IPS-20b (cell line): Measurements from ENCODE around the gene POLD4.
A peak's percentile ranks its signal among the peaks of the same experiment; 100 is the strongest.

Source experiments
- H3K27ac ChIP-seq: one replicate; pipeline ENCODE4 v1.5.1; 2013; ENCODE audit warnings: low read length
- H3K27me3 ChIP-seq: 2 replicates; pipeline ENCODE4 v1.6.1; 2013; ENCODE audit warnings: mild to moderate bottlenecking, low read length, inconsistent platforms; ENCODE audit not compliant: insufficient read depth
- H3K36me3 ChIP-seq: 2 replicates; pipeline ENCODE4 v1.6.1; 2013; ENCODE audit warnings: low read depth, mild to moderate bottlenecking, inconsistent platforms, low read length, moderate library complexity; ENCODE audit not compliant: insufficient read depth
- H3K4me1 ChIP-seq: 2 replicates; pipeline ENCODE4 v1.6.1; 2013; ENCODE audit warnings: mild to moderate bottlenecking, control low read depth, inconsistent platforms, low read length, moderate library complexity; ENCODE audit not compliant: insufficient read depth
- H3K4me3 ChIP-seq: 2 replicates; pipeline ENCODE4 v1.5.1; 2013; ENCODE audit warnings: mild to moderate bottlenecking, low read length, inconsistent platforms
- H3K9ac ChIP-seq: 2 replicates; pipeline ENCODE4 v1.6.1; 2013; ENCODE audit warnings: low read depth, mild to moderate bottlenecking, inconsistent platforms, low read length, moderate library complexity
- H3K9me3 ChIP-seq: 2 replicates; pipeline ENCODE4 v1.6.1; 2013; ENCODE audit warnings: mild to moderate bottlenecking, low read depth, low read length, inconsistent platforms; ENCODE audit not compliant: insufficient read depth

The POLD4 gene

DNA sequence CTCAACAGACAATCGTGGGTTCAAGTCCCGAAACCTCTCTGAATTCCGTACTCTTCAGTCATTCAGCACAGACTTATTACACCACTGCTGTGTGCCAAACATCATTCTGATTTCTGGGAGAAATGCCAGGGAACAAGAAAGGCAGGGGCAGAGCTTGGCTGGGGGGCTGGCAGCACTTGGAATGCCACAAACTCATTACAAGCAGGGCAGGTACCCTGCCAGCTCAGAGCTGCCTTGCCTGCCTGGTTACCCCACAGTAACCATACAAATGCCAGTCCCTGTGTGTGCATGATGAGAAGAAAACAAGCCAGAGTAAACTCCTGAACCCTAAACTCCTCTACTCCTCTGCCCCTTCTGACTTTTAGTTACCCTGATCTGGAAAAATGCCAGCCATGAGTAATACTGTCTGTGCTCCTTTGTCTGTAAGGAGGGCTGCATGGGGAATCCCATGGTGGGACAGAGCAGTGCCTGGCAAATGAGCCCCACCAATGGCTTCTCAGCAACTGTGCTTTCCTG, 31.6 kb upstream of the POLD4 start:
- Histone ChIP-seq H3K4me3 (no peak overlapping the region), H3K9me3 (no peaks in the 10 kb centered on the region), H3K9ac (no peak overlapping the region), H3K4me1 (no peaks in the 10 kb centered on the region), H3K27ac (no peak overlapping the region), H3K36me3 (no peaks in the 10 kb centered on the region), H3K27me3 (peaks cover 16% of the 10 kb centered on the region)

DNA sequence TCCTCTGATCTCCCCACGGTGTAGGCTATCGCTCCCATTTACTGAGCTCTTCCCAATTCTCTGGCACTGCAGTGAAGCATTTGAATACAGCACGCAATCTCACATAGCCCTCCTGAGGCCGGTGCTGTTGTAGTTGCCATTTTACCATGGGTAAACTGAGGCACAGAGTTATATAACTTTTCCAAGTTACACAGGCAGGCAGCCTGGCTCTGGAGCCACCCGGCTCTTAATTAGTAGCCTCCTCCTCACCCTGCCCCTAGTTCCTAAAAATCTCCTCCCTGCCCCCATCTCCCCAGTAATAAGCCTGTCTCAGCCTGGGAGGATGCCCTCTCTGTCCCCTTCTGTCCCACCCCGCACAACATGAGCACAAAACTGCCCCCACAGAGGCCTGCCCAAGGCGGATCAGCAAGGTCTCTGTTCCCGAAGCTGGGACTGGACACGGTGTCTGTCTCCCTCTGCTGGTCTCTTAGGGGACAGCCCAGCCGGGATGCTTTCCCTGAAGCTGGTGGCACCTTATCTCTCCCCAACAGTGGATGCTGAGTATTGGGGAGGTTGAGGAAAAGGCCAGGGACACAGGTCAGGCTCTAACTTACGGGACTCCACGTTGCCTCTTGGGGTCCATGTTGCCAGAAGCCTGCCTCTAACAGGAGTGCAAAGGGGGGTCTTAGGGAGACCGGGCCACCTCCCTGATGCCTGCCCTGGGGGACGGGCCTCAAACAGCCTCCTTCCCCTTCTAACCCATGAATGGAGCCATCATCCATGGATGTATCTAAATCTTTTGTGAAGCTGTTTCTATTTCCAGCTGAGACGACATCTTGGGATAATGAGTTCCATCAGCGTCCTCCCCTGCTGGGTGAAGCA, 29.2 kb upstream of the POLD4 start:
- Histone ChIP-seq H3K27me3 (peaks cover 32% of the 10 kb centered on the region), H3K9me3 (no peaks in the 10 kb centered on the region), H3K27ac (no peak overlapping the region), H3K36me3 (no peaks in the 10 kb centered on the region), H3K4me1 (no peaks in the 10 kb centered on the region; the same call in 1 of the 2 replicates), H3K9ac (no peak overlapping the region), H3K4me3 (no peak overlapping the region)

DNA sequence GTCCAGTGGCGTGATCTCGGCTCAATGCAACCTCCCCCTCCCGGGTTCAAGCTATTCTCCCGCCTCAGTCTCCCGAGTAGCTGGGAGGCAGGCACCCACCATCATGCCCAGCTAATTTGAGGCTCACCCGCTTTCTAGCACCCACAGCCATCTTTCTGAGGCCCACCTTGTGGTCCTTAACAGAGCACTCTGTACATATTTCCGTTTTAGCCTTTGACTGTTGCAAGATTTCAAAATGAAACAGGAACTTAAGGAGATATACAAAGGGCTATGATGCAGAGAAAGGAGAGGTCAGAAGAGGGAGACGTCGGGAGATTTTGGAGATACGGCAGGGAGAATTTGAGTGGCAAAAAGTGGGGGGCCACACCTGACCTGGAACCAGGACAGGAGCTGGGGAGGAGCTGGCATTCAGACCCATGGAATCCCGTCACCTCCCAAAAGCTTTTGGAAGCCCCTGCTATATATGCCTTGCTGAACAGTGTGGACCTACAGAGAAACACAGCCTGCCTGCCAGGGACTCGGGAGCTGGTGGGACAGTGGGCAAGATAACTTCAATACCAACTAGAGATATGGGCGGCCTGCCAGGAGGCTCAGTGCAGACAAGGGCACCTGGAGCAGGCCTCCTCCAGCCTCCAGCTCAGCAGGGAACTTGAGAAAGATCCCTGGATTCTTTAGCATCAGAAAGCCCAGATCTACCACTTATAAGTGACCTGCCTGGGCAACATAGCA, 28.1 kb upstream of the POLD4 start:
- Histone ChIP-seq H3K9ac (no peak overlapping the region), H3K9me3 (no peaks in the 10 kb centered on the region), H3K4me1 (peaks cover 4% of the 10 kb centered on the region), H3K36me3 (no peaks in the 10 kb centered on the region), H3K4me3 (no peak overlapping the region), H3K27me3 (peaks cover 43% of the 10 kb centered on the region), H3K27ac (no peak overlapping the region)

- Histone ChIP-seq H3K4me3 (no peak overlapping the region), H3K27me3 (peaks cover 49% of the 10 kb centered on the region), H3K9me3 (no peaks in the 10 kb centered on the region), H3K4me1 (peaks cover 14% of the 10 kb centered on the region), H3K9ac (no peak overlapping the region), H3K27ac (no peak overlapping the region), H3K36me3 (no peaks in the 10 kb centered on the region)
Measured at GRCh38 chr11:67379061-67380058, 26.0 kb upstream of the POLD4 start.

- H3K36me3 ChIP-seq: no peaks in the 10 kb centered on the region
- H3K27ac ChIP-seq: no peak overlapping the region
- H3K4me3 ChIP-seq: no peak overlapping the region
- no peaks in the 10 kb centered on the region for H3K9me3 ChIP-seq
- peaks cover 55% of the 10 kb centered on the region for H3K27me3 ChIP-seq
- no peak overlapping the region for H3K9ac ChIP-seq
- peaks cover 18% of the 10 kb centered on the region for H3K4me1 ChIP-seq
Measured at GRCh38 chr11:67378544-67378943, 25.2 kb upstream of the POLD4 start.

DNA sequence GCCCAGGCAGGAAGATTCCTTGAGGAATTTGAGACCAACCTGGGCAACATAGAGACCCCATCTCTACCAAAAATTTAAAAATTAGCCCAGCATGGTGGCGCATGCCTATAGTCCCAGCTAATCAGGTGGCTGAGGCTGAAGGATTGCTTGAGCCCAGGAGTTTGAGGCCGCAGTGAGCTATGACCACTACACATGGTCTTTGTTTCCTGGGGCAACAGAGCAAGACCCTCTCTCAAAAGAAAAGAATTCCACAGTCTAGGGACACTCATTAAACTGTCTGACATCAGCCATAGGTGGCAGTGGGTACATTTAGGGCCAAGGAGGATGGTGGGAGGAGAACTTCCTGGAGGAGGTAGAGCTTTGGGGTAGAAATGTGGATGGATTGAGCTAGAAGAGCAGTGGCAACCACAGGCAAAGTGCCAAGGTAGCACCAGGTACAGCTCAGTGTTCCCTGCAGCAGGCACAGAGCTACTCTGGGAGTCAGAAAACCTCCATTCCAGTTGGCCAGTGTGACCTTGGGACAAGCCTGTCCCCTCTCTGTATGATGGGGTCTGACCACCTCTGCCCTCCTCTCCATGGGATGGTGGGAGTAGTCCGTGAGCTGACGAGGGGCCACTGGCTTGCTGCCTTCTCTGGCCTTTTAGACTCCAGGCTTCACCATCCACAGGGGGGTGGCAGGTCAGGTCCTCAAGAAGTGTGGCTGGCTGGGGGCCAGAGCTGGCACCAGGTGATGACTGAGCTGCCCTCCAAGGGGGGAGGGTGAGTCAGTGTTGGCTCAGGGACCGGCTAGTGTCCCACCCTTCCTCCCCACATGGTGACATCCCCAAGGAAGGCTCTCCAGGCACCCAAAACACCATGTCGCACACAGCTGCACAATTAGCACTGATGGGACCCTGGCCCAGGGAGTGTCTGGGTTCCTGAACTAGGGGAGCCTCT, 23.8 kb upstream of the POLD4 start:
- Histone ChIP-seq H3K4me1 (peaks cover 18% of the 10 kb centered on the region), H3K4me3 (peak overlapping the region; percentile 63; the same call in 1 of the 2 replicates), H3K36me3 (no peaks in the 10 kb centered on the region), H3K27me3 (peaks cover 61% of the 10 kb centered on the region), H3K27ac (no peak overlapping the region), H3K9me3 (no peaks in the 10 kb centered on the region), H3K9ac (no peak overlapping the region)

DNA sequence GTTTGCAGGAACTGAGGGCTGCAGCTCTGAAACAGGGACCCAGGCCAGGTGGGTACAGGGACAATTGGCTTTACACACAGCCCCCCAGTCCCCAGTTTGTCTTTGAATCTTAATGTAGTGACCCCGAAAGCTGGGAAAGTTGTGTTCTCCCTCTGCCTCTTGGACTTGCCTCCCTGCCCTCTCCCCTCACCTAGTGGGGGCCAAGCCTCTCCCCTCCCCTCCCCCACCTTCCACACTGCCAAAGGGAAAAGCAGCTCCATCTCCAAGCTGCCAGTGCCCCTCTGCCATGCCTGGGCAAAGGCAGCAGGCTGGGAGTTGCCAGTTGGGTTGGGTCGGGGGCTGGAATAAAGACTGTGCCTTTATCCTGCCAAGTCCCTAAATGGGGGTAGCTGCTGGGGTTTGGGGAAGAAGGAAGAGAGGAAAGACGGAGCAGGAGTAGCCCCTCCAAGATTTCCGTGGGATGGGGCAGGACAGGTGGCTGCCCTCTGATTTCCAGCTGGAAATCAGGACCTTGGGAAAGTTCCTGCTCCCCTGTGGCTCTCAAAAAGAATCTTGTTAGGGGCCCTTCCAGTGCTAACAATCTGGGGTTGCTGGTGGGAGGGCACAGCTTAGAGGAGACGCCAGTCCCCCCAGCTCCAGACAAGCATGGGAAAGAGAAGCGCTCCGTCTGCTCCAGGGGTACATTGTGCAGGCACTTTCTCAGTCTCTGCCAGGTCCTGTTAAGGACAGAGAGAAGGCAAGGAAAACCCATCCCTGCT, 22.9 kb upstream of the POLD4 start:
- Histone ChIP-seq H3K4me1 (peaks cover 18% of the 10 kb centered on the region), H3K9me3 (no peaks in the 10 kb centered on the region), H3K36me3 (no peaks in the 10 kb centered on the region), H3K27ac (no peak overlapping the region), H3K9ac (0 out of 2 replicates have a peak overlapping the region, but pooled peaks have one; percentile 21), H3K4me3 (peak overlapping the region; percentile 63), H3K27me3 (peaks cover 70% of the 10 kb centered on the region)

GRCh38 chr11:67375320-67376055, 22.1 kb upstream of the POLD4 start:
- Histone ChIP-seq H3K27me3 (peaks cover 78% of the 10 kb centered on the region), H3K4me3 (peak overlapping the region; percentile 63), H3K9ac (no peak overlapping the region), H3K36me3 (no peaks in the 10 kb centered on the region), H3K9me3 (no peaks in the 10 kb centered on the region), H3K27ac (no peak overlapping the region), H3K4me1 (peaks cover 23% of the 10 kb centered on the region)

DNA sequence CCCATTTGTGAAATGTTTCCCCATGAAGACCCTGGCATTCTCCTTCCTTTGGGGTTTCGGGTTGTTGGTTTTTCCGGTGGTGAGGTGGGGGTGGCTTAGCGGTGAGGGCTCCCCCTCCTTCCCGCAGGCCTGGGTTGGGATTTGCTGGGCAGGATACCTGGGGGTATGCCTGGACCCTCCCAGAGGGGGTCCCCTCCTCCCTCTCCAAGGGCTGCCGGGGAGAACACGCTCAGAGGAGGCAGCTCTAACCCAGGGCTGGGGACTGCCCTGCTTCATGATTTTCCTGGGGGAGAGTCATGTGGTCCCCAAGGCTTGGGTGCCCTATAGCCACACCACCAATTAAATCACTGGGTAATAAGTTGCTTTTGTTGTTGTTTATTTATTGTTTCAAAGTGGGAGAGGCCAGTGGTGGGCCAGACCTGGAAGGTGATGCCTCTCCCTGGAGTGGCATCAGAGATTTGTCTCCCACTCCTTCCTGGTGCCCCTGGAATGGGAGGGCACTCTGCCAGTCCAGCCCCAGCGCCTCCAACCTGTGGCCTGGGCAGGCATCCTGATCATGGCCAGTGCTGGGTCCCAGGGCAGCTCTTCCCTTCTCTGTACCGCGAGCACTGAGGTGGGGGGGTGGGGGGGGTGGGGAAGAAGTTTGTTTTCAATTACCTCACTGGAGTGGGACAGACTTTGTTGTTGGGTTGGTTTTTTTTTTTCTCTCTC, 21.4 kb upstream of the POLD4 start:
- Histone ChIP-seq H3K27me3 (peaks cover 84% of the 10 kb centered on the region), H3K9ac (peak overlapping the region; percentile 48; the same call in 1 of the 2 replicates), H3K36me3 (no peaks in the 10 kb centered on the region), H3K4me1 (peaks cover 23% of the 10 kb centered on the region), H3K9me3 (no peaks in the 10 kb centered on the region), H3K27ac (no peak overlapping the region), H3K4me3 (peak overlapping the region; percentile 68)
